Cardiac septum (tissue), 1 donor: ENCODE data around the gene LRRC4B. TPM values are rescaled to one million over a fixed set of nuclear protein-coding genes. Genes with fewer than 3 reads are reported as not detected.
"Not testable (repeated sequence)": the region's sequence is repeated elsewhere in the genome, so short reads cannot be mapped to it uniquely, and the experiment has no call there.

Experiments
- DNase-seq: peaks from one replicate; pipeline ENCODE4 v3.0.0-alpha.2; 2020; ENCODE audit warnings: low spot score
- intact Hi-C: fragments of 100-400 bp; cut with DNase I; formaldehyde crosslinking; loops from one replicate; pipeline ENCODE4 v1.14.0; 2022
- total RNA-seq: library from RNA; stranded (reverse); fragmentation: NEBNext Ultra II Directional; extraction: Animal tissue kit (Norgen Biotek cat#: 25700); gene quantifications from one replicate; pipeline ENCODE4 v1.2.1, GENCODE V29; 2021
- donor health status: DM: no; HTN: no; CAD: no.

LRRC4B gene
- total RNA-seq, 1 donor from 2014 or later = 0.81 TPM

GRCh38 chr19:50536662-50537305, 31.5 kb downstream of the LRRC4B start:
- intact Hi-C loops = loop anchor here (5.0 kb wide), 1 partner anchor 246 kb away; no protein-coding TSS in a partner anchor
- DNase-seq = no peak

GRCh38 chr19:50535672-50536187, 32.5 kb downstream of the LRRC4B start:
- intact Hi-C loops = loop anchor here (5.0 kb wide), 1 partner anchor 247 kb away; no protein-coding TSS in a partner anchor

GRCh38 chr19:50534478-50534877, 33.8 kb downstream of the LRRC4B start:
- DNase-seq = no peak
- intact Hi-C loops = no loop called here

More at GRCh38 chr19:50535672-50536187, 32.5 kb downstream of the LRRC4B start:
- DNase-seq = no peak

GRCh38 chr19:50532952-50533351, 35.3 kb downstream of the LRRC4B start:
- no peak for DNase-seq
- intact Hi-C loops = no loop called here

- no peak for DNase-seq
- intact Hi-C loops = no loop called here
Measured at GRCh38 chr19:50531171-50531612, 37.0 kb downstream of the LRRC4B start.

GRCh38 chr19:50528052-50528451, 40.2 kb downstream of the LRRC4B start:
- intact Hi-C loops, DNase-seq: not testable (repeated sequence)

- intact Hi-C loops = no loop called here
- DNase-seq = no peak
Measured at GRCh38 chr19:50522881-50523280, 45.4 kb downstream of the LRRC4B start.

- DNase-seq = no peak
- intact Hi-C loops = no loop called here
Measured at GRCh38 chr19:50520822-50521465, 47.3 kb downstream of the LRRC4B start.

- intact Hi-C loops = no loop called here
- DNase-seq = no peak
Measured at GRCh38 chr19:50519006-50519575, 49.1 kb downstream of the LRRC4B start.

- no peak for DNase-seq
- intact Hi-C loops = no loop called here
Measured at GRCh38 chr19:50518091-50519005, 49.9 kb downstream of the LRRC4B start.

GRCh38 chr19:50517704-50518075, 50.5 kb downstream of the LRRC4B start:
- intact Hi-C loops = no loop called here
- DNase-seq = no peak

GRCh38 chr19:50516964-50517703, 51.1 kb downstream of the LRRC4B start:
- intact Hi-C loops = no loop called here
- no peak for DNase-seq

- DNase-seq = no peak
- intact Hi-C loops = no loop called here
Measured at GRCh38 chr19:50516456-50516855, 51.8 kb downstream of the LRRC4B start.

GRCh38 chr19:50515168-50515561, 53.1 kb downstream of the LRRC4B start:
- intact Hi-C loops = no loop called here

GRCh38 chr19:50514346-50515167, 53.7 kb downstream of the LRRC4B start:
- DNase-seq = no peak
- intact Hi-C loops = no loop called here

More at GRCh38 chr19:50515168-50515561, 53.1 kb downstream of the LRRC4B start:
- no peak for DNase-seq

GRCh38 chr19:50513746-50514345, 54.4 kb downstream of the LRRC4B start, which contains the start of gene ASPDH:
ASPDH (minus strand) TSS chr19:50513913; CDS start chr19:50513823, 90 bp downstream.
- DNase-seq = no peak
- intact Hi-C loops = no loop called here

- DNase-seq = no peak
- intact Hi-C loops = no loop called here
Measured at GRCh38 chr19:50512999-50513745, 55.1 kb downstream of the LRRC4B start.
